Daoy (cell line): ENCODE data around the gene PGM3. TPM values are rescaled to one million over a fixed set of nuclear protein-coding genes. Genes with fewer than 3 reads are reported as not detected.
A peak's percentile ranks its signal among the peaks of the same experiment; 100 is the strongest.

ENCODE experiments used
- DNase-seq: peaks from one replicate; pipeline ENCODE4 v3.0.0-alpha.2; 2015; ENCODE audit warnings: low read depth
- total RNA-seq: library from RNA; depleted of rRNA; stranded (reverse); fragments of >200 nt; shearing (Covaris generic); gene quantifications from 2 replicates; pipeline ENCODE4 v1.2.3, GENCODE V29; 2014

PGM3 gene
- total RNA-seq, 1 experiment from 2014 or later, result 77.3 TPM

DNA sequence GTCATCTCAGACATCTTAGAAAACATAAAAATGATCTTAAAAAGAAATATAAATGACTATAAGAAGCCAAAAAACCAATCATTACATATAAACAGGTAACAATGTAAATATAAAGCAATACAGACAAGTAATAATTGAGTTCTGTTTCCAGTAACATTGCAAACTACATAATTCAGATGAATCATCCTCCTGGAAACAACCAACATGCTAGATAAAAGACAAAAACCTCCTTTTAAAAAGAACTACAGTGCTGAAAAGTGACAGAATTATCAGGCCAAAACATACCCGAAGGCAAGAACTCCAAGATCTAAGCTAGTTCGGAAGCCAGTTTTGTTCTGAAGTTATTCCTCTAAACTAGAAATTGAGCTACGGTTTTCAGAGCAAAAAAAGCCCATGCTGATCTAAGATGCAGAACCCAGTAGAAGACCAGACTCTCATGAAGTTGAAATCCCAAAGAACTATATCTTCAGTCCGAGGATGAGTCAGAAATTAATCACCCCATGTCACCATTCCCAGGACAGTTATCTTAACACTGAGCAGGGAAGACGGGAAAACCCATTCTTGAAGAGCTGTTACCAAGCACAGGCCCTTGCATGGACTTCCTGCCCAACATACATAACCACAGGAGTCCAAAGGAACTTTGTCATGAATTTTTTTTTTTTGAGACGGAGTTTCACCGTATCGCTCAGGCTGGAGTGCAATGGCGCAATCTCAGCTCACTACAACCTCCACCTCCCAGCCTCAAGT is 9.8 kb downstream of the PGM3 start:
- DNase-seq, result peak; percentile 91

DNA sequence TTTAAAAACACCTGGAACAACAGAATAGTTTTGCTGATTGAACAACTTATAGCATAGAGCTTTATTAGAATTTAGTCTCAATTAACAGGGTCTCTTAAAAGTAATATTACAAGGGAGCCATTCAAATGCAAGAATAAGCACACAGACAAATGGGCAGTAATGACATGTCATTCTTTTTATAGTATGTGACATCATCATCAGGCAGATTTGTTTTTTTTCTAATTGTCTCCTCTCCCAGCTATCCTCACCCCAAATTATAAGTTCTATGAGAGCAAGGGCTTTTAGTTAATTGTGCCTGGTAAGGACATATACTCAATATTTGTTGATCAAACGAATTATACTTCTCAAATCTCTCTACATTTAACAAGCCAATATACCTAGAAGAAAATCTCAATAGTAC is 11.0 kb downstream of the PGM3 start:
- no peak for DNase-seq

DNA sequence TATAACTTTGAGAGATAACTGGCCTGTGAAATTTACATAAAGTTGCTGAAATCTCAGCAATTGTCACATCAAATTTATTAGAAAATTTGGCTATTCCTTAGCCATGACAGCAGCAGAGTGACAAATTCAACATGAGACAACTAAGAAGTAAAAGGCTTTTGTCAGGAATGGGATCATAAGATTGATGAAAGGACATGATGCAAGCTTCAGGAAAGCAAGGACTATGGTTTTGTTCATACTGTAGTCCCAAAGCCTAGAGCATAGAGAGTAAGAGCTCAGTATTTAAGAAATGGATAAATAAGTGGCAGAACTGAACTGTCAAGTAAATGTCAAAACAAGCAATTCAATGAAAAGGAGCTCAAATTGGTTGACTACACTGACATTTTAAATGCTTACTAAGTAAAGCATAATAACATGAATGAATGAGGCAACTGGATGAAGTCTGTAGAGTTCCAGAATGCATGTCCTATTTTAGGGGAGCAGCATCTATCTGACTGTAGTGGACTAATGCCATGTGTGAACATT is 12.6 kb downstream of the PGM3 start:
- DNase-seq, result no peak

DNA sequence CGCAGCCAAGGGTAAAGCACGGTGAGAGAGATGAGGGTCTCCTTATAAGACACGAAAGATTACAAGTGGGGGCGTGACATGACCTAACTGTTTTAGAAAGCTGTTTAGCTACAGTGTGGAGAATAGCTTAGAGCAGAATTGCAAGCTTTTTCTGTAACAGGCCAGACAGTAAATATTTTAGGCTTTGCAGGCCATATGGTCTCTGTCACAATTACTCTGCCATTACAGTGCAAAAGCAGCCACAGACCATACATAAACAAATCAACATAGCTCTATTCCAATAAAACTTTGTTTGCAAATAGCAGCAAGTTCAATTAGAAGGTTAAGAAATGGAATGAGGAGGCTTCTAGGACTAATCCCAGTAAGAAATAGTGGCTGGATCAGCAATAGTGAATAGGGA is 16.8 kb downstream of the PGM3 start:
- no peak for DNase-seq

DNA sequence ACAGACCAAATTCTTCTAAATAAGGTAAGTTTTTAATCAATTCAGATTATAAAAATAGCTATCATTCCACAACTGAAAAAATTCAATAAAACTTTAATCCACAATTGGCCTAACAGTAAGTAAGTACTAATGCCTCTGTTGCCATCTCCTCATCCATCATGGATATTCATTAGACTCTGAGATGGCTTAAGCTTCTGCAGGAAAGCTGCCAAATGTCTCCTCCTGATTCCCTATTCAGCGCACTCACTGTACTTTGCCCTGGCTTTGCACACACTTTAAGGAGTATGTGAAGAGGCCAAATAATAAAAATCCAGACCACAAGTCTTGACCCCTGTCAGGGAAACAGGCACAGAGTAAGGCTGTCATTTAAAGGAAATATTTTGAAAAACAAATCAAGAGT is 23.6 kb downstream of the PGM3 start:
- DNase-seq, result no peak

DNA sequence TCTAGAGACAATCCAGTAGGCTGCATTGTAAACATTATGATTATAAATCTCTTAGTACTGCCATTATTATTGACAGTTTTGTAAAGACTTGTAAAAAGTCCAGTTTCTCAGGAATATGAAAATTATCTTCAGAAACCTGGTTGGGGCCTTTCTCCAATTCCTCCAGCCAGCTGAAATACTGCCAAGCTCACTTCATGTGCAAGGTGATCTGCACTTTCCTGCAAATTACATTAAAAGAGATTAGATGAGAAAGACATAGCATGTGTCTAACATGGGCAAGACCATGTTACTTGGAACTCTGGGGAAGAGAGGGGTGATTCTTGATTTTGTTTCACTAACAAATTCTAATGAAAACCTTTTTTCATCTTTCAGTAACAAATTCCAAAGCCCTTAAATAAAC is 24.0 kb downstream of the PGM3 start:
- DNase-seq, result no peak

DNA sequence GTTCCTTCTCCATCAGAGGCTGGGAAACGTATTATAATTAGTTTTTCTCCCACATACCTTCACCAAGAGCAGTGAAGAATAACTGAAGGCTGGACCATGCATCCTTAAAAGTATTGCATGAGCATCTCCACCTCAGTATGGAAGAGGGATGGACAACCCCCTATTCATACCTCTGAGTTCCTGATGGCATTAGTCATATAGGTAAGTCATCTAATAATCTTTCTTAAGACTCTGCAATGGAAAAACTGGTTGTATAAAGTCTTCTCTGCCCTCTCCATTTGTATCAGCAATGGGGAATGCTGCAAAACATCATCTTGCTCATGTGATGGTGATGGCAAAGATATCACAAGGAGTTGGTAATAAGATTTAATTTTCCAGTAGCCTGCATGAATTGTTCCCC is 24.5 kb downstream of the PGM3 start:
- no peak for DNase-seq

DNA sequence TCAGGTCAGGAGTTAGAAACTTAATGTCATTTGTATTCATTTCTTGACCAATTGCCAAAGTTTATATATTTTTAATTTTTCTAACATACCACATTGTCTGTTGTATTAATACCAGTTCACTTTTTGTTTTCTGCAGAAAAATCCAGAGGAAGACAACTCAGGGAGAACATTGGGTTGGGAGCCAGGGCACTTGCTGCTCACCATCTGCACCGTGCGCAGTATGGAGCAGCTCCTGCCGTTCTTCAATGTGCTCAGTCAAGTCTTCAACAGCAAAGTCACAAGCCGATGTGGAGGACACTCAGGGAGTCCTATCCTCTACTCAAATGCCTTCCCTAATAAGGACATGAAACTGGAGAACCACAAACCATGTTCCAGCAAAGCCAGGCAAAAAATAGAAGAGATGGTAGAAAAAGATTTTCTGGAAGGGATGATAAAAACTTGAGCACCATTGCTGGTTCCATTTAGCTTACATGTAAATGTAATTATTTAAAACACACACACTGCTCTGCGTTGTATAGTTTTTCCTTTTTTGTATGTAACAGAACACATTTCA is 25.3 kb downstream of the PGM3 start:
- DNase-seq, result no peak

DNA sequence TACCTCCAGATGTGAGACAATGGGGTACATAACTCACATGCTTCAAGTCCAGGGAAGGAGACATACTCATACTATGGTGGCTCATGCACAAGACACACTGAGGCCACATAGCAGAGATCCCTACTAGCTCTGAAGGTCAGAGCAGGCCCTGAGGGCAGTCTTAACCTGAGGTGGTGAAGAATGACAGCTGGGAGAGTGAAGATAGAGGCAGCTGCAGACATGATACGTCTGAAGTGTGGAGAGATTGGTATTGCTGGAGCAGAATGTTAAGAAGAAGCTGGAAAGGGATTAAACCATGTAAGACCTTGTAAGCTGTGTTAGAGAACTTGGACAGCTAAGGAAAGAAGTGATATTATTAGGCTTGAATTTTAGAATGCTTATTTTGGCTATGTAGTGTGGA is 32.9 kb downstream of the PGM3 start:
- DNase-seq, result no peak

DNA sequence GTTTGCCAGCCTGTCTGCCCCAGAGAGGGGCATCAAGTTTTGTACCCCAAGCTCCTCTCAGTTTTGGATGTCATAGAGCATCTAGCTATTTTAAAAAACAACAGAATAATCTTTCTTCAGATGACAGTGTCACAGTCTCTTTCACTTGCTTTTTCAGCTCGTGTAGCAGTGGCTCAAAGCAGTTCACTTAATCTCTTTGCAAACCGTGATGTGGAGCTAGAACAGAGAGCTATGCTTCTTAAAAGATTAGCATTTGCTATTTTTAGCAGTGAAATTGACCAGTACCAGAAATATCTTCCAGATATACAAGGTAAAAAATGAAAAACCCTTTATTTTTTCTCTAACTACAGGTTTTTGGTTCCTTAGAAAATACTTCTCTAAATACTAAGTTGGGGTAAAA is 37.3 kb downstream of the PGM3 start:
- no peak for DNase-seq

DNA sequence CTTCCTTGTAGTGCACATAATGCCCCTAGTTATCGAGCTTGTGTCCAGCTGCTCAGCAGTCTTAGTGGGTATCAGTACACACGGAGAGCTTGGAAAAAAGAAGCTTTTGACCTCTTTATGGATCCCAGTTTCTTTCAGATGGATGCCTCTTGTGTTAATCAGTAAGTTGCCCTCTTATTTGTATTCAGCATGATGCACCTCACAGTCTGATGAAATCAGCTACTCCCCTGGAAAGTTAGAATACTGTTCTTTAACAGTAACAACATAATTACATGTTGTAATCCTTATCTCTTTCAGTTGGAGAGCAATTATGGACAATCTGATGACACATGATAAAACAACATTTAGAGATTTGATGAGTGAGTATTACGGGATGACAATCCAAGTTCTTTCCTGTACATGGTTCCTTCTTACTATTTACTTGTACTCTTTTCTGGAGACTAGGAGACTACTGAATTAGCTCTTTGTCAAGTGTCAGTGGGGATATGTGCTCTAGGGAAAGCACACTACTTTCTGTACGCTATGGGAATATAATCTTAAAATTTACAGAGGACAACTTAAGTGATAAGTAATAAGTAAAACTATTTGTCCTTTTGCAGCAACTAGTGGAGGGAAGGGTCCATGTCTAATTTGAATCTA is 39.1 kb downstream of the PGM3 start:
- peak; percentile 2 for DNase-seq

DNA sequence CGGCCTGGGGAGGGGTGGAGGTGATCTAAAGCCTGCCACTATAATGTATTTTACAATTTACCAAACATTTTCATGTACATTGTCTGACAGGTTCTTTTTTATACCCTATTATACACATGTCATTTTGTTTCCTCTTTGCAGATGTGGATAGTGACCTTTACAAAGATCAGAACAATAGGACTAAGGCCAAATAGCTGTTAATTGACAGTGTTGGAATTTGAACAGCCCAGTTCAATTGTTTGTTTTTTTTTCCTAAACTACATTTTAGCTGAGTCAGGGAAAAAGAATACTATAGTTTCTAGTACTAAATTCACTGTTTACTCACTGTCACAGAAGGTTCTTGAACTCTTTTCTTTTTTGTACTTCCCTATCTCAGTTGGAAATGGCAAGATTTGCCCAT is 40.2 kb downstream of the PGM3 start:
- no peak for DNase-seq

DNA sequence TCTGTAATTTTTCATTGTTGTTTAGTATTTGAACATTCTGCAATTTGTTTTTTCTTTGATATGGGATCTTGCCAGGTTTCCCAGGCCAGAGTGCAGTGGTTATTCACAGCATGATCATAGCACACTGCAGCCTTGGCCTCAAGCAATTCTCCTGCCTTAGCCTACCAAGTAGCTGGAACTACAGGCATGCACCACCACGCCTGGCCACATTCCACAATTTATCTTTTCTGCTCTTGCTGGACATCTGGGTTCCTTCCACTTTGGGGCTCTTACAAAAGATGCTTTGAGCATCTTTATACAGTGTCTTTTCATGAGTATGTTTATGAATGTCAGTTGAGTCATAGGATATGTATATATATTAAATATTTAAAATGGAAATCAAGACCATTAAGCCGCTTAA is 42.0 kb downstream of the PGM3 start:
- no peak for DNase-seq

DNA sequence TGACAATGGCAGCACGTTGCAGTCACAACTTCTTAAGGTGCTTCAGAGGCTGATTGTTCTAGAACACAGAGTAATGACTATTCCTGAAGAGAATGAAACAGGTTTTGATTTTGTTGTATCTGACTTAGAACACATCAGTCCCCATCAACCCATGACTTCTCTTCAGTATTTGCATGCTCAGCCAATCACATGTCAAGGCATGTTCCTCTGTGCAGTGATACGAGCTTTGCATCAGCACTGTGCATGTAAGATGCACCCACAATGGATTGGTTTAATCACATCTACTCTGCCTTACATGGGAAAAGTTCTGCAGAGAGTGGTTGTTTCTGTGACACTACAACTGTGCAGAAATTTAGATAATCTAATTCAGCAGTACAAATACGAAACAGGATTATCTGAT is 54.3 kb downstream of the PGM3 start:
- DNase-seq, result no peak

DNA sequence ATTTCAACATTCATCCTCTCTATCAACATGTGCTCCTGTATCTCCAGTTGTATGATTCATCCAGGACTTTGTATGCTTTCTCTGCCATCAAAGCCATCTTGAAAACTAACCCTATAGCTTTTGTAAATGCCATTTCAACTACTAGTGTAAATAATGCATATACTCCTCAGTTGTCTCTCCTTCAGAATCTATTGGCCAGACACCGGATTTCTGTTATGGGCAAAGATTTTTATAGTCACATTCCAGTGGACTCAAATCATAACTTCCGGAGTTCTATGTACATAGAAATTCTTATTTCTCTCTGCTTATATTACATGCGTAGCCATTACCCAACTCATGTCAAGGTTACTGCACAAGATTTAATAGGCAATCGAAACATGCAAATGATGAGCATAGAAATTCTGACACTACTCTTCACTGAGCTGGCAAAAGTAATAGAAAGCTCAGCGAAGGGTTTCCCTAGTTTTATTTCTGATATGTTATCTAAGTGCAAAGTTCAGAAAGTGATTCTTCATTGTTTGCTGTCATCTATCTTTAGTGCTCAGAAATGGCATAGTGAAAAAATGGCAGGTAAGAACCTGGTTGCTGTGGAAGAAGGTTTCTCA is 54.8 kb downstream of the PGM3 start:
- no peak for DNase-seq

DNA sequence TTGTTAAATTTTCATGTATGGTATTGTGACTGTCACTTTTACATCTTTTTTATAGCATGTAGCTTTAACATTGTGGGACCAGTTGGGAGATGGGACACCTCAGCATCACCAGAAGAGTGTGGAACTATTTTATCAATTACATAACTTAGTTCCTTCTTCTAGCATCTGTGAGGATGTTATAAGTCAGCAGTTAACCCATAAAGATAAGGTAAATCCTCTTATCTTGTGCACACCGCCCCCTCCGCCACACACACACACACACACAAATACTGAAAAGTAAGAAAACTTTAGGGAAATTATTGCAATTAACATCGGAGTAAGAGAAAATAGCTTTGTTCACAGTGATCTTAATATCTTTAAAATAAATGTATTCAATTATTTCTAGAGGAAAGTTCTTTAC is 60.9 kb downstream of the PGM3 start:
- no peak for DNase-seq

DNA sequence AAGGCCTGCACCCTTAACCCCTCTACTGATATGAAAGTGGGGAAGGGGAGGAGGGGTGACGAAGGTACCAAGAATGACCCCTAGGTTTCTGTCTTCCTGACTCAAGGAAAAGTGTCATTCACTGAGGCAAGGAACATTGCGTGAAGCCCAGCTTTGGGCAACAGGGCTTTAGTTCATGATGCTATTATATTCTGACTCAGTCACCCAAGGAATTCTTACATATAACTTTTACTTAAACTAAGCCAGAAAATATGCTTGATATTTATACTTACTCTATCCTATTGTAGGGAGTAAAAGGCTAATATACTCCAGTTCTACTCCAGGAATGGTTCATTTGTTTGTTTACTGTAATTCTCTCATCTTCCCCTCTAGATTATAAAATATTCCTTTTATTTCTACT is 65.1 kb downstream of the PGM3 start:
- no peak for DNase-seq

DNA sequence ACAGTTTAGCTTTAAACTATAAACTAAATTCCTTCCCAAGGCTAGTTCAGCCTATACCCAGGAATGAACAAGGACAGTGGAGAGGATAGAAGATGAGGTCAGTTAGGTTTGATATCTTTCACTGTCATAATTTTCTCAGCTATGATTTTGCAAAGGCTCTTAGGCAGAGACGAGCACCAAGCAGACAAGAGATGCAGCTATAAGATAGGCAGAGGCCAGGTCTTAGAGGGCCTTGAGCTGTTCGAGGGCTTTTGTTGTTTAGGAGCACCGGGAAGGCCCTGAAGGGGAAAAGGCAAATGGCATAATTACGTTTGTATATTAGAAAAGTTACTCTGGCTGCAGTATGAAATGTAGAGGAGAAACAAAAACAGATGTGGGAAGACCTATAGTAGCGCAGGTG is 65.8 kb downstream of the PGM3 start:
- no peak for DNase-seq

DNA sequence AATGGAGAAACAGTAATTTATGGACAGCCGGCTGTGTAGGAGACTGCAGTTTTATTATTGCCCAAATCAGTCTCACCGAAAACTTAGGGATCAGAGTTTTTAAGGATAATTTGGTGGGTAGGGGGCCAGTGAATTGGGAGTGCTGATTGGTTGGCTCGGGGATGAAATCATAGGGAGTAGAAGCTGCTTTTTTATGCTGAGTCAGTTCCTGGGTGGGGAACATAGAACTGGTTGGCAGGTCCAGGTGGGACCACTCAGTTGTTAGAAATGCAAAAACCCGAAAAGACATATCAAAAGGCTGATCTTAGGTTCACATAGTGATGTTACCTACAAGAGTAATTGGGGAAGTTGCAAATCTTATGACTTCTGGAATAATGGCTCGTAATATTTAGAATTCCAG is 66.3 kb downstream of the PGM3 start:
- no peak for DNase-seq

DNA sequence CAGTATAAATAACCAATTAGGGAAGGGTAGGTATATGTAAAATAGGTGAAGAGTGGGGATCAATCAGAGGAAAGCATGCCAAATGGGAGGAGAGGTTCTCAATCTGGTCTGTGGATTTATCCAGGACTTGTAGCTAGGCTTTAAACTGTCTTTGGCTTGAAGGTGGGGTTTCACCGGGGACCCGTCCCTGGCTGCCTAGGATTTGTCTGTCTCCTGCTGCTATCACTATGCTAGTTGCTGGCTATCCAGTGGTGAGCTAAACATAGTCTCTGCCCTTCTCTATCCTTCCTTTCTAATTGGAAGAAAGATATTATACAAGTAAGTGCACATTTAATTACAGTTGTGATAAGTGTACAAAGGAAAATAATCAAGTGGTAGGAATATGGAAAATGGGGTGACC is 66.8 kb downstream of the PGM3 start:
- DNase-seq, result no peak

DNA sequence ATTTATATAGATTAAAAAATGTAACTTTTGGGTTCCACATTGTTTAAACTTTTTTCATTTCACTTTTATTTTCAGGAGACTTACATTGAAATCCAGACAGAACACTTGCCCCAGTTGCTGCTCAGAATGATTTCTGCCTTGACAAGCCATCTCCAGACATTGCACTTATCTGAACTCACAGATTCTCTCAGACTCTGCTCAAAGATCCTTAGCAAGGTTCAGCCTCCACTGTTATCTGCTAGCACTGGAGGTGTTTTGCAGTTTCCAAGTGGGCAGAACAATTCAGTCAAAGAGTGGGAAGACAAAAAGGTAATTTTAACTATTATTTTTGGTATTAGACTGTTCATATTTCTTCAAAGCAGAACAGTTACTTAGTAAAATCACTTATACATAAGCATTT is 67.6 kb downstream of the PGM3 start:
- DNase-seq, result no peak

DNA sequence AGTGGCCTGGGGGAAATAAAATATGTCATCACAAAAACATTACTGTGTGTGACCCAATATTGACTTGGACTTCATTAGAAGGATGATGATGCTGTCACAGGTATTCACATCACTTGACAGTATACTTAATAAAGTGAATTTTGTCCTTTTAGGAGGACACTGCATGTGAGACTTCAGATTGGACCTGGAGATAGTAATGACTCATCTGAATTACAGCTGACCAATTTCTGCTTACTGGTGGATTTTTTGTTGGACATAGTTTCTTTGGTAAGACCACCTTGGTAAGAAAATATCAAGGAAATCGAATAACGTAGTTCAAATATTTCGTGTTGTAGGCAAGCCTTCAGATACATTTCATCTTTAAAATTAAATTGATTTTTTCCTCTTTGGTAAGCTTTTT is 68.5 kb downstream of the PGM3 start:
- no peak for DNase-seq

DNA sequence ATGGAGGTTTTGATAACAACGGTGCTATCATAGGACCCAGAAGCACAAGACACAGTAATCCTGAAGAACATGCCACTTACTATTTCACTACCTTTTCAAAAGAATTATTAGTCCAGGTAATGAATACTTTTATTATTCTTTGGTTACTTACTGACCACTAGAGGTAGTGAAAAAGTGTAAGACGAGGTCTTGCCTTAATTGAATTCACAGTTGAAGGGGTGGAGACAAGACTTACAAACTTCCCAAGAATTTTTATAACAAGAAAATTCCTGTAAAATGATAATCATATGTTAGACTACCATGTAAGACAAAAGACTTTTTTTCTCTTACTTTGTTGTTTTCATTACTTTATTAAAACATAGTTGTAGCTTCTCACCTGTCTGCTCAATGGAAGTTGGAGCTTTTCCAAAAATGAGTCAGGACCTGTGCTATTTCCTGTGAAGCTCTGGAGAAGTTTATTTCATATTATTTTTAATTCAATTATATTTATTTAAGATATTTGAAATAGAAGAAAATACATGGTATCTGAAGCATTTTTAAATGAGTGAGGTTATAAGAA is 73.2 kb downstream of the PGM3 start:
- no peak for DNase-seq
